B cell (primary cell): ENCODE measurements around the gene MAGI2. TPM values are rescaled to one million over a fixed set of nuclear protein-coding genes. Genes with fewer than 3 reads are reported as not detected.

ENCODE experiments used
- ATAC-seq: fragments of 200-7000 bp; cut with Tn5 transposase; one replicate; pipeline ENCODE4 v1.10.0; 2021; ENCODE audit warnings: low read depth, mild to moderate bottlenecking, moderate number of reproducible peaks, moderate library complexity
- CTCF ChIA-PET: fragments of 350-600 bp; sonication (Branson Sonifier 250); formaldehyde crosslinking; loops from one replicate; lab custom pipeline; 2021; ENCODE audit warnings: antibody characterized with exemption, inconsistent platforms; lab: Charles Lee
- POLR2A ChIA-PET: fragments of 350-600 bp; sonication (Branson Sonifier 250); formaldehyde crosslinking; loops from one replicate; lab custom pipeline; 2021; ENCODE audit warnings: antibody characterized with exemption; lab: Charles Lee
- DNase-seq: peaks from one replicate; pipeline ENCODE4 v3.0.0; 2013
- H2AFZ ChIP-seq: 2 replicates; pipeline ENCODE4 v1.6.1; 2012; ENCODE audit warnings: mild to moderate bottlenecking, low read depth, low read length; ENCODE audit not compliant: insufficient read depth, poor library complexity, severe bottlenecking
- H3K27ac ChIP-seq, 2 donors: 1 replicate in 1 of 2; 2 replicates in 1 of 2; pipeline ENCODE4 v1.5.1; 2012 to 2013; ENCODE audit warnings: low read length in 2 of 2, mild to moderate bottlenecking in 2 of 2, moderate library complexity in 1 of 2
- H3K27me3 ChIP-seq, 4 experiments: fragments of 200-600 bp in 1 of 4; sonication (generic) in 1 of 4; replicated peaks in 1 of 4; 1 replicate in 2 of 4; 2 replicates in 2 of 4; pipeline versions ENCODE4 v1.6.1 to v1.7.0; 2013 to 2016; ENCODE audit warnings: low read length in 3 of 4, mild to moderate bottlenecking in 2 of 4, mixed read lengths in 1 of 4, moderate library complexity in 1 of 4; ENCODE audit not compliant: insufficient read depth in 4 of 4, control insufficient read depth in 3 of 4; ENCODE audit errors: control extremely low read depth in 1 of 4
- H3K36me3 ChIP-seq, 2 experiments: replicated peaks in 1 of 2; 1 replicate in 1 of 2; 2 replicates in 1 of 2; pipeline versions ENCODE4 v1.6.1 to v1.7.1; 2013; ENCODE audit warnings: low read length in 1 of 2; ENCODE audit not compliant: insufficient read depth in 2 of 2, control insufficient read depth in 1 of 2; ENCODE audit errors: control extremely low read depth in 1 of 2, extremely low read depth in 1 of 2
- H3K4me1 ChIP-seq, 2 donors: fragments of 200-600 bp in 1 of 2; sonication (generic) in 1 of 2; 1 replicate in 1 of 2; 2 replicates in 1 of 2; pipeline versions ENCODE4 v1.5.1 to v1.6.1; 2013 to 2017; ENCODE audit warnings: low read length in 2 of 2; ENCODE audit not compliant: control insufficient read depth in 2 of 2, insufficient read depth in 2 of 2
- H3K4me2 ChIP-seq: replicated peaks from 2 replicates; pipeline ENCODE3; 2012; ENCODE audit warnings: mild to moderate bottlenecking, low read depth, low read length; ENCODE audit not compliant: poor library complexity, severe bottlenecking
- H3K4me3 ChIP-seq, 5 experiments: fragments of 200-600 bp in 1 of 5; sonication (generic) in 1 of 5; 1 replicate in 3 of 5; 2 replicates in 2 of 5; pipeline versions ENCODE4 v1.5.1 to v1.7.0; 2011 to 2016; ENCODE audit warnings: low read length in 4 of 5, mild to moderate bottlenecking in 4 of 5, low read depth in 2 of 5, control low read depth in 1 of 5, moderate library complexity in 1 of 5; ENCODE audit not compliant: insufficient read depth in 1 of 5; ENCODE audit errors: control extremely low read depth in 1 of 5, extremely low read depth in 1 of 5
- H3K79me2 ChIP-seq: fragments of 200-600 bp; sonication (generic); one replicate; pipeline ENCODE4 v1.6.0; 2016; ENCODE audit warnings: low read length; ENCODE audit not compliant: control insufficient read depth, insufficient read depth
- H3K9ac ChIP-seq: fragments of 200-600 bp; sonication (generic); 2 replicates; pipeline ENCODE4 v1.6.1; 2017; ENCODE audit warnings: mild to moderate bottlenecking, low read length, moderate library complexity
- H3K9me3 ChIP-seq, 3 donors: one replicate each; pipeline versions ENCODE4 v1.6.1 to v1.7.1; 2013; ENCODE audit warnings: low read length in 2 of 3; ENCODE audit not compliant: control insufficient read depth in 2 of 3, insufficient read depth in 1 of 3; ENCODE audit errors: control extremely low read depth in 1 of 3
- H4K20me1 ChIP-seq: 2 replicates; pipeline ENCODE4 v1.6.0; 2012; ENCODE audit warnings: mild to moderate bottlenecking, low read length; ENCODE audit not compliant: insufficient read depth, control insufficient read depth, poor library complexity, severe bottlenecking
- H3K27ac Mint-ChIP-seq: one replicate; pipeline ENCODE4 v1.8.0; 2021; ENCODE audit warnings: mixed read lengths
- H3K27me3 Mint-ChIP-seq: one replicate; pipeline ENCODE4 v1.8.0; 2021; ENCODE audit warnings: mixed read lengths
- H3K4me1 Mint-ChIP-seq: one replicate; pipeline ENCODE4 v1.8.0; 2021; ENCODE audit warnings: mixed read lengths
- H3K4me3 Mint-ChIP-seq: one replicate; pipeline ENCODE4 v1.8.0; 2021; ENCODE audit warnings: mixed read lengths
- H3K9me3 Mint-ChIP-seq: one replicate; pipeline ENCODE4 v1.8.0; 2022; ENCODE audit warnings: mixed read lengths; ENCODE audit not compliant: insufficient read depth
- CTCF ChIP-seq: fragments of 200-600 bp; IDR thresholded peaks from one replicate; pipeline ENCODE4 v1.8.0; 2022; ENCODE audit warnings: antibody characterized with exemption, mild to moderate bottlenecking
- EZH2 ChIP-seq: IDR thresholded peaks from 2 replicates; pipeline ENCODE4 v1.6.1; 2012; ENCODE audit warnings: borderline replicate concordance, low read depth, mild to moderate bottlenecking, moderate library complexity, low read length; ENCODE audit not compliant: insufficient read depth, poor library complexity, severe bottlenecking
- WGBS: methylation state at CpG from one replicate; pipeline ENCODE4 v1.1.5; 2013; ENCODE audit warnings: missing lambda C conversion rate; ENCODE audit not compliant: insufficient coverage; 5-methylcytosine and 5-hydroxymethylcytosine counted together
- intact Hi-C: fragments of 100-400 bp; cut with micrococcal nuclease; formaldehyde crosslinking; loops from one replicate; pipeline ENCODE4 v1.10.0; 2022
- polyA plus RNA-seq: library from polyadenylated mRNA; depleted of rRNA; stranded (reverse); fragments of >200 nt; gene quantifications from 2 replicates; pipeline ENCODE4 v1.2.3, GENCODE V29; 2012
- total RNA-seq, 2 donors: library from RNA; stranded (reverse); fragments of 120-200 nt in 1 of 2; gene quantifications; 1 replicate in 1 of 2; 2 replicates in 1 of 2; pipeline versions ENCODE4 v1.2.3 to v1.2.4, GENCODE V29; 2013 to 2022

MAGI2 gene
- total and polyA plus RNA-seq, 2 donors (not counting 1 experiment from before 2014, with no cell fraction given): 0.16 to 0.64 TPM

DNA sequence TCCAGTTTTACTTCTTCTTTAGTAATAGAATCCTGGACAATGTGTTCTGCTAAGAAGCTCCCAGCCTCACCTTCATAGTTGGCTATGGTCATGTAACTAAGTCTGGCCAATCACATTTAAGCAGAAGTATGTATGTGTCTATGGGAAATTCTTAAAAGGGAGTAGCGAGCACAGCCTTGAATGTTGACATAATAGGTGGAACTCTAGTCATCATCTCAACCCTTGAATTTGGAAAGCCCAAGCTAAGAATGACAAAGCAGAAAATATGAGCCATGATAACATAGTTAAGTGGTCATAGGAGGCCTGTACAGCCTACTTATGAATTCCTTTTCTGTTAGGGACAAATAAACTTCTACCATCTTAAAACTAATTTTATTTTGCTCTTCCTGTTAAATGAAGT is 134.1 kb downstream of the MAGI2 start:
- H3K27me3 ChIP-seq: no peaks in the 10 kb centered on the region
- no peaks in the 10 kb centered on the region for H3K79me2 ChIP-seq
- no peak overlapping the region for H3K27ac Mint-ChIP-seq
- no peak overlapping the region for H3K4me3 Mint-ChIP-seq
- CTCF ChIA-PET: no interaction called here
- POLR2A ChIA-PET: no interaction called here
- no peak overlapping the region for H3K27ac ChIP-seq
- H3K4me2 ChIP-seq: no peak overlapping the region
- TF ChIP-seq EZH2 (no peak), CTCF (no peak)
- ATAC-seq: no peak
- no peaks in the 10 kb centered on the region for H3K9me3 ChIP-seq
- DNase-seq: no peak
- no peaks in the 10 kb centered on the region for H3K27me3 Mint-ChIP-seq
- no peaks in the 10 kb centered on the region for H3K9me3 Mint-ChIP-seq
- H3K4me1 ChIP-seq: no peaks in the 10 kb centered on the region
- H4K20me1 ChIP-seq: no peaks in the 10 kb centered on the region
- no CpG with 5 or more reads among the region's 1 CpG for WGBS
- H3K9ac ChIP-seq: no peak overlapping the region
- H2AFZ ChIP-seq: no peak overlapping the region
- no peak overlapping the region for H3K4me3 ChIP-seq
- intact Hi-C loops: no loop called here
- no peaks in the 10 kb centered on the region for H3K36me3 ChIP-seq
- H3K4me1 Mint-ChIP-seq: no peaks in the 10 kb centered on the region

GRCh38 chr7:79317728-79318127 is 135.7 kb downstream of the MAGI2 start:
- H3K4me3 ChIP-seq: no peak overlapping the region
- H3K9me3 Mint-ChIP-seq: no peaks in the 10 kb centered on the region

More at GRCh38 chr7:79317728-79318127, 135.7 kb downstream of the MAGI2 start:
- Histone ChIP-seq H4K20me1 (no peaks in the 10 kb centered on the region), H3K79me2 (no peaks in the 10 kb centered on the region), H2AFZ (no peak overlapping the region), H3K27me3 (no peaks in the 10 kb centered on the region), H3K27ac (no peak overlapping the region), H3K9me3 (no peaks in the 10 kb centered on the region), H3K4me1 (no peaks in the 10 kb centered on the region), H3K9ac (no peak overlapping the region), H3K4me2 (no peak overlapping the region), H3K36me3 (no peaks in the 10 kb centered on the region)
- intact Hi-C loops: no loop called here
- ChIA-PET CTCF (no interaction called here), POLR2A (no interaction called here)
- 81% methylated on average over 2 of the region's 2 CpGs for WGBS
- DNase-seq (no peak), ATAC-seq (no peak)
- Mint-ChIP-seq H3K4me1 (no peaks in the 10 kb centered on the region), H3K4me3 (no peak overlapping the region), H3K27ac (no peak overlapping the region), H3K27me3 (no peaks in the 10 kb centered on the region)
- TF ChIP-seq CTCF: no peak
- TF ChIP-seq EZH2: no peak
